DMS114 treated with DMSO at 0.1 percent for 48 hours (cell line): ENCODE data around the gene FGF18.
A peak's percentile ranks its signal among the peaks of the same experiment; 100 is the strongest.
"Not testable (repeated sequence)": the region's sequence is repeated elsewhere in the genome, so short reads cannot be mapped to it uniquely, and the experiment has no call there.

Experiments
- DNase-seq: peaks from one replicate; lab custom pipeline; 2025; ENCODE audit not compliant: unreplicated experiment; lab: John Stamatoyannopoulos, UW

Gene FGF18

GRCh38 chr5:171398660-171399059, 20.8 kb upstream of the FGF18 start:
- DNase-seq, result not testable (repeated sequence)

- no peak for DNase-seq
Observed at GRCh38 chr5:171400169-171400568, 19.3 kb upstream of the FGF18 start.

- DNase-seq, result no peak
Observed at GRCh38 chr5:171401167-171401947, 18.1 kb upstream of the FGF18 start.

GRCh38 chr5:171402751-171403150, 16.7 kb upstream of the FGF18 start:
- not testable (repeated sequence) for DNase-seq

GRCh38 chr5:171405615-171406014, 13.8 kb upstream of the FGF18 start:
- DNase-seq, result peak; percentile 42

GRCh38 chr5:171407234-171407633, 12.2 kb upstream of the FGF18 start:
- DNase-seq, result no peak

GRCh38 chr5:171409164-171410136, 10.0 kb upstream of the FGF18 start:
- no peak for DNase-seq

GRCh38 chr5:171410181-171410580, 9.3 kb upstream of the FGF18 start:
- DNase-seq, result no peak

- no peak for DNase-seq
Observed at GRCh38 chr5:171412186-171412585, 7.3 kb upstream of the FGF18 start.

DNA sequence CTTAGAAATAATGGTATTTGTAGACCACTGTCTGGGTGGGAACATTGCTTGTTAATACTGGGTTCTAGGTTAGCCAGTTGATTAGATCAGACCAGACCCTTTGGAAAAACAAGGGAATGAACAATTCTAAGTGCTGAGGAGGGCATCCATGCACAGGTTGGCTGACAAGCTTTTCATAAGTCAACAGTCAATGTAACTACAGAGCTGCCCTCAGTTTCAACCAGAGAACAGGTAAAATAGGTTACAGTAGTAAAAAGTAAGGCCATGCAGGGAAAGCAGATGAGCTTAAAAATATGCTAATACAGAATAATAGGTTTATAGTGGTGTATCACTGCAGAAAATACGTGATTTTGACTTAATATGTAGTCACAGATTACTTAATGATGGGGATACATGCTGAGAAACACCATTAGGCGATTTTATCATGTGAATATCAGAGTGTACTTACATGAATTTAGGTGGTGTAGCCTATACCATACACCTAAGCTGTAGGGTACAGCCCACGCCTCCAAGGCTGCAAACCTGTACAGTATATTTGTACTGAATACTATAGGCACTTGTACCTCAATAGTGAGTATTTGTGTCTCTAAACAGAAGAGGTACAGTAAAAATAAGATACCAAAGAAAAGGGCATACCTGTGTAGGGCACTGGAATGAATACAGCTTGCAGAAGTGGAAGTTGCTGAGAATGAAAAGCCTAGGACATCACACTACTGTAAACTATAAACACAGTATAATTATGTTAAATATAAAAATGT, 6.1 kb upstream of the FGF18 start:
- DNase-seq, result no peak

DNA sequence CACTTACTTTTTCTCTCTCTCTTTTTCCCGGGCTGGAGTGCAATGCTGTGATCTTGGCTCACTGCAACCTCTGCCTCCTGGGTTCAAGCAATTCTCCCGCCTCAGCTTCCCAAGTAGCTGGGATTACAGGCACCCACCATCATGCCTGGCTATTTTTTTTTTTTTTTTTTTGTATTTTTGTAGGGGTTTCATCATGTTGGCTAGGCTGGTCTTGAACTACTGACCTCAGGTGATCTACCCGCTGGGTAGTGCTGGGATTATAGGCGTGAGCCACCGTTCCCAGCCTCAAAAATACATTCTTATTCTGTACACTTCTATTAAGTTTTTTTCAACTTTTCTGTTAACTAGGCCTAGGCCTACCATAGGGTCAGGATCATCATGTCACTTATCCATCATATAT, 5.5 kb upstream of the FGF18 start:
- not testable (repeated sequence) for DNase-seq

- no peak for DNase-seq
Observed at GRCh38 chr5:171415115-171415730, 4.2 kb upstream of the FGF18 start.

GRCh38 chr5:171416160-171417049, 3.0 kb upstream of the FGF18 start:
- no peak for DNase-seq

- DNase-seq, result peak; percentile 79
Observed at GRCh38 chr5:171418316-171418981, 998 bp upstream of the FGF18 start.

- DNase-seq, result peak; percentile 26
Observed at GRCh38 chr5:171419688-171420430, 412 bp downstream of the FGF18 start.

DNA sequence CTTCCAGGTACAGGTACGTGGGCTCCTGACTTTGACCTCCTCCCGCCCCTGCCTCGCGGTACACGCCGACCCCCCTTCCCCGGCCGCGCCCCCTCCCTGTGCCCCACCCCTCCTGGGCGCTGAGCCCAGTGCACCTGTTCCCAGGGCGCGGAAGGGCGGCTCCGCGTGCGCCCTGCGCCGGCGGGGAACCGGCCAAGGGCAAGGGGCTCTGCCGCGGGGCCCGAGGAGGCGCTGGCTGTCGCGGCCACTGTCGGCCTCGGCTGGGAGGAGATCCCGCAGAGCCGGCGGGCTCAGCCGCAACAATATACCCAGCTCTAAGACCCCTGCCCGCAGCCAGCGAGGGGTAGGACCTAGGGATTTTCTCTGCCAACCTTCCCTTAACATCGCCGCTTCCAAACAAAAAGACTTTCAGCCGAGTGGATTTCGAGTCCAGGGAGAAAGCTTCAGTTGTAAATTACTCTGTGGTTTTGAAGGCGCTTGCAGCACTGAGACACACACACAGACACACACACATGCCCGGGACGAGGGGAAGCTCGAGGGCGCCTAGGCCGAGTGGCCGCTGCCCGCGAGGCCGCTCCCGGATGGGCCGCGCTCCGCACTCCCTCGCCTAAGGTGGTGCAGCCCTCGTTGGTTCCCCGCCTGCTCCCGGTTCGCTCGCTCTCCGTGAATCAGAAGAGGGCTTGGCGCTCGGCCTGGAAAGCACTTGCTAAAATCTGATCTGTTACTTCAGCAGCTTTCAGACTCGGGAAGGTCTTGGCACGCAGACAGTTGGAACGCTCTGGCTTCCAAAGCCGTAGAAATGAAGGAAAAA, 1.2 kb downstream of the FGF18 start:
- DNase-seq, result no peak

DNA sequence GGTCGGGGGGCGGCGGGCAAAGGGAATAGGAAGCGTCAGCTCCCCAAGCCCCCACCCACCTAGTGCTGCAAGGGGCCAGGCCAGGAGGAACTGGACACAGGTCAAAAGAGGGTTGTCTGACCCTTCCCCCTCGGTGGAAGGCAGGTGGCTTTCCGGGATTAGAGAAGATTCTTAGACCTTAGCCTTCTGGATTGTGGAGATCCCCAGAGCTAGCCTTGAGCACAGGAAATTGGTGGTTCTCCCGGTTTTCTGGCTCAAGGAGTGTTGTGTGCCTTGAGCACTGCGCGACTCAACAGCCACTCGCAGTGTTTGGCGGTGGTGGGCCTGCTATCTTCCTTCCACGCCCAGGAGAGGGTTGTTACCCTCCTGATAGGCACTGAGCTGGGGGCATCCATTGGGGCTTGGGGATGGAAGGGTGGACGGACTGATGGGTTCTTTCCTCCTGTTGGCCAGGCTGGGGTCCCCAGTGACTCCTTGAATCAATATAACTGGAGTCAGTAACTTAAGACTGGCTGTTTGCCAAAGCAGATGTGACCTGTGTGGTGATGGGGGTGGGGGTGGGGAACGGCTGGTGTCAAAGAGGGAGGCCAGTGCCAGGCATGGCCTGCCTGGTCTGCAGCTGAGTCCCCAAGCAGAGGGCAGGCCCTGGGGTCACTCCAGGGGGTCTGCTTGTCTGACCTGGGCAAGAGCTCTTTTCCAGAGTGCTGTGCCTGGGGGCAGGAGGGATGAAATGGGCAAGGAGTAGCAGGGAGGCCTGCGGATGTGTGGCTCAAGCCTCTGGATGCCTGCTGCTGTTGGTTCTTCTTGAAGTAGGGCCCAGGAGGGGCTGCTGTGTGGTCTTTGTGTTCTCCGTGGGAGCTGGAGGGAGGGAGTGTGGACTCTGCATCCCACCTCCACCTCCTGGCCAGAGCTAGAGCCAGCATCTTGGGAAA, 2.1 kb downstream of the FGF18 start:
- DNase-seq, result no peak
